Heart left ventricle (tissue), 16 donors: ENCODE results near the gene FLT4. TPM values are rescaled to one million over a fixed set of nuclear protein-coding genes. Genes with fewer than 3 reads are reported as not detected.
A peak's percentile ranks its signal among the peaks of the same experiment; 100 is the strongest.
"Not testable (repeated sequence)": the region's sequence is repeated elsewhere in the genome, so short reads cannot be mapped to it uniquely, and the experiment has no call there.

Source experiments
- ATAC-seq, 4 donors: fragments of 200-7000 bp; cut with Tn5 transposase; one replicate each; pipeline ENCODE4 v1.9.1; 2020 to 2022; ENCODE audit warnings: moderate library complexity in 4 of 4, mild to moderate bottlenecking in 3 of 4, moderate number of reproducible peaks in 1 of 4
- DNase-seq, 5 donors: peaks; one replicate each; pipeline ENCODE4 v3.0.0-alpha.2; 2020
- H3K27ac ChIP-seq, 12 donors: fragments of 200-600 bp; sonication (generic) in 4 of 12; one replicate each; pipeline versions ENCODE4 v1.5.0 to v1.8.0; 2016 to 2022; ENCODE audit warnings: mild to moderate bottlenecking in 2 of 12
- H3K27me3 ChIP-seq, 9 donors: fragments of 200-600 bp; sonication (generic) in 2 of 9; one replicate each; pipeline versions ENCODE4 v1.5.1 to v1.8.0; 2016 to 2022; ENCODE audit warnings: mild to moderate bottlenecking in 3 of 9
- H3K36me3 ChIP-seq, 9 donors: fragments of 200-600 bp; sonication (generic) in 2 of 9; one replicate each; pipeline versions ENCODE4 v1.5.0 to v1.8.0; 2018 to 2022; ENCODE audit warnings: mild to moderate bottlenecking in 2 of 9
- H3K4me1 ChIP-seq, 12 donors: fragments of 200-600 bp; sonication (generic) in 4 of 12; one replicate each; pipeline versions ENCODE4 v1.5.0 to v1.8.0; 2016 to 2022; ENCODE audit warnings: mild to moderate bottlenecking in 3 of 12
- H3K4me3 ChIP-seq, 12 donors: fragments of 200-600 bp; sonication (generic) in 4 of 12; one replicate each; pipeline versions ENCODE4 v1.5.0 to v1.8.0; 2017 to 2022; ENCODE audit warnings: mild to moderate bottlenecking in 9 of 12, moderate library complexity in 4 of 12
- H3K9me3 ChIP-seq, 12 donors: fragments of 200-600 bp; sonication (generic) in 4 of 12; one replicate each; pipeline versions ENCODE4 v1.5.0 to v1.8.0; 2016 to 2022; ENCODE audit warnings: mild to moderate bottlenecking in 1 of 12
- POLR2A ChIP-seq, 2 donors: fragments of 450-650 bp; IDR thresholded peaks; one replicate each; pipeline ENCODE4 v1.6.1; 2017; ENCODE audit warnings: antibody characterized with exemption in 2 of 2, mild to moderate bottlenecking in 2 of 2, moderate library complexity in 2 of 2
- WGBS, 4 donors: extraction: QIAGEN DNeasy Blood & Tissue Kit in 2 of 4; methylation state at CpG; one replicate each; pipeline versions ENCODE4 v1.1.5 to v1.1.7; 2013 to 2018; 5-methylcytosine and 5-hydroxymethylcytosine counted together
- intact Hi-C, 10 donors: fragments of 100-400 bp; cut with DNase I; formaldehyde crosslinking; loops; one replicate each; pipeline versions ENCODE4 v1.11.1 to v1.14.2; 2022
- polyA plus RNA-seq, 2 donors: library from polyadenylated mRNA; stranded (reverse); fragments of 200-250 nt; gene quantifications; one replicate each; pipeline ENCODE4 v1.2.3, GENCODE V29; 2013
- total RNA-seq, 9 donors: library from RNA; depleted of rRNA in 2 of 9; stranded (reverse); fragments of >200 nt in 2 of 9; fragmentation: NEBNext Ultra II Directional in 3 of 9; extraction: Animal tissue kit (Norgen Biotek cat#: 25700) in 3 of 9; gene quantifications; one replicate each; pipeline versions ENCODE4 v1.1.0 to v1.2.4, GENCODE V29; 2016 to 2023
- TF ChIP-seq, protein P1 (sequence below), 12 donors: fragments of 200-600 bp; sonication (generic) in 4 of 12; IDR thresholded peaks; one replicate each; pipeline versions ENCODE4 v1.5.0 to v1.8.0; 2018 to 2022; ENCODE audit warnings: antibody characterized with exemption in 12 of 12, mild to moderate bottlenecking in 5 of 12
- donor health status: ischemic (EF 13 %, LVEDD 7.1; RV severe dilation, severe dysfunction).
- donor health status: healthy with polysubstance abuse.
- donor health status: DM: no; HTN: yes; CAD: no.
- donor health status: DM: no; HTN: no; CAD: no.
- donor health status: ischemic (EF 25% LVEDD 6.9; RV normal size, moderate dysfunction).
- donor health status: ischemic (EF 25% LVEDD 5.7; RV mildly dilated, moderate dysfunction).
- donor health status: healthy.
- donor health status: DM: yes; HTN: yes; CAD: no.
- donor health status: ischemic (EF 35%, LVEDD 5.7; RV mildly dilated, moderate dysfunction).
- donor health status: nonischemic (EF 11% LVEDD 7.7; RV severe dilation, severe dysfunction).
- donor health status: DM: yes; HTN: yes; CAD: no.
- donor health status: PGD.
- donor health status: ischemic (EF 29% LVEDD 5.4; RV normal size, mild dysfunction).
- donor health status: nonischemic (EF 23%, LVEDD 6.1; RV moderate dilation, normal function).

The FLT4 gene
- total and polyA plus RNA-seq, 11 donors, result 2.1 to 13.7 (median 6.3) TPM

GRCh38 chr5:180688330-180689070, 39.1 kb upstream of the FLT4 start:
- 38 to 41% (median 39%) methylated on average over 8 of the region's 8 CpGs for WGBS, 4 donors
- intact Hi-C loops, result no loop called here
- ATAC-seq (no peak), DNase-seq (no peak)
- TF ChIP-seq, protein P1, sequence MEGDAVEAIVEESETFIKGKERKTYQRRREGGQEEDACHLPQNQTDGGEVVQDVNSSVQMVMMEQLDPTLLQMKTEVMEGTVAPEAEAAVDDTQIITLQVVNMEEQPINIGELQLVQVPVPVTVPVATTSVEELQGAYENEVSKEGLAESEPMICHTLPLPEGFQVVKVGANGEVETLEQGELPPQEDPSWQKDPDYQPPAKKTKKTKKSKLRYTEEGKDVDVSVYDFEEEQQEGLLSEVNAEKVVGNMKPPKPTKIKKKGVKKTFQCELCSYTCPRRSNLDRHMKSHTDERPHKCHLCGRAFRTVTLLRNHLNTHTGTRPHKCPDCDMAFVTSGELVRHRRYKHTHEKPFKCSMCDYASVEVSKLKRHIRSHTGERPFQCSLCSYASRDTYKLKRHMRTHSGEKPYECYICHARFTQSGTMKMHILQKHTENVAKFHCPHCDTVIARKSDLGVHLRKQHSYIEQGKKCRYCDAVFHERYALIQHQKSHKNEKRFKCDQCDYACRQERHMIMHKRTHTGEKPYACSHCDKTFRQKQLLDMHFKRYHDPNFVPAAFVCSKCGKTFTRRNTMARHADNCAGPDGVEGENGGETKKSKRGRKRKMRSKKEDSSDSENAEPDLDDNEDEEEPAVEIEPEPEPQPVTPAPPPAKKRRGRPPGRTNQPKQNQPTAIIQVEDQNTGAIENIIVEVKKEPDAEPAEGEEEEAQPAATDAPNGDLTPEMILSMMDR (IDR thresholded peaks at IDR 0.05), result no peak
- TF ChIP-seq POLR2A (IDR thresholded peaks at IDR 0.05), result no peak
- no peaks in the 10 kb centered on the region for H3K4me1 ChIP-seq
- H3K9me3 ChIP-seq, result no peaks in the 10 kb centered on the region
- H3K36me3 ChIP-seq, result no peaks in the 10 kb centered on the region
- peaks cover 0 to 63% (median 9%) of the 10 kb centered on the region in 9 donors for H3K27me3 ChIP-seq
- no peak overlapping the region for H3K4me3 ChIP-seq
- H3K27ac ChIP-seq, result peak overlapping the region in 1 of 12 donors; percentile 17

DNA sequence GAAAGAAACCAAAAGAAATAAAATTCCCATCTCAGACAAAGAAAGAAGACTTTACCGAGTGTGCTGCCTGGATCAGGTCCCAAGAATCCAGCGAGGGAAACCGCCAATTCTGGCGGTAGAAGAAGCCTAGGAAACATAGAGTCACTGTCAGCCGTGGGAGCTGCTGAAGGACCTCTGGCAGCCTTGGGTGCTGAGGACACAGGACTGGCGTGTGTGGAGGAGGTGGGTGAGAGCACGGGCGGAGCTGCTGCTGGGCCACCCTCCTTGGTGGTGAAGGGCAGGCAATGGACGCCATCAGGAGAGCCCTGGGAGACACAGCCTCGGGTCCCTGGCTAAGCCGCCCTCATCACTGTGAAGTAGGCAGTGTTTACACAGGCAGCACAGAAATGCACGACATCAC, 37.4 kb upstream of the FLT4 start:
- H3K4me1 ChIP-seq, H3K4me3 ChIP-seq, H3K27ac ChIP-seq, DNase-seq, ATAC-seq, H3K9me3 ChIP-seq, H3K36me3 ChIP-seq, intact Hi-C loops: not testable (repeated sequence)
- 49 to 66% (median 64%) methylated on average over 12 of the region's 12 CpGs for WGBS, 4 donors
- peaks cover 0 to 76% (median 7%) of the 10 kb centered on the region in 9 donors for H3K27me3 ChIP-seq

- TF ChIP-seq, protein P1 (IDR thresholded peaks at IDR 0.05), result no peak
- TF ChIP-seq POLR2A (IDR thresholded peaks at IDR 0.05), result no peak
- Histone ChIP-seq H3K27me3 (peaks cover 0 to 68% (median 7%) of the 10 kb centered on the region in 9 donors), H3K36me3 (no peaks in the 10 kb centered on the region), H3K9me3 (peaks cover 0 to 5% (median 0%) of the 10 kb centered on the region in 12 donors), H3K27ac (no peak overlapping the region), H3K4me1 (no peaks in the 10 kb centered on the region), H3K4me3 (no peak overlapping the region)
- ATAC-seq, result no peak
- 77 to 89% (median 84%) methylated on average over 15 of the region's 15 CpGs for WGBS, 4 donors
- intact Hi-C loops, result no loop called here
- no peak for DNase-seq
These were observed 35.3 kb upstream of the FLT4 start for GRCh38 chr5:180684623-180685161.

GRCh38 chr5:180683220-180683922, 34.0 kb upstream of the FLT4 start:
- Histone ChIP-seq H3K27me3 (peaks cover 0 to 60% (median 7%) of the 10 kb centered on the region in 9 donors), H3K27ac (no peak overlapping the region), H3K9me3 (peaks cover 0 to 5% (median 0%) of the 10 kb centered on the region in 12 donors), H3K4me1 (no peaks in the 10 kb centered on the region), H3K36me3 (no peaks in the 10 kb centered on the region), H3K4me3 (no peak overlapping the region)
- WGBS, 4 donors, result 74 to 77% (median 75%) methylated on average over 6 of the region's 6 CpGs
- TF ChIP-seq POLR2A (IDR thresholded peaks at IDR 0.05), result no peak
- TF ChIP-seq, protein P1 (IDR thresholded peaks at IDR 0.05), result no peak
- no peak for DNase-seq
- intact Hi-C loops, result no loop called here
- no peak for ATAC-seq
